K562 (cell line): Measurements from ENCODE around the gene CRIP3. TPM values are rescaled to one million over a fixed set of nuclear protein-coding genes. Genes with fewer than 3 reads are reported as not detected.

Experiments
- ATAC-seq: fragments of 200-7000 bp; cut with Tn5 transposase; 3 replicates; pipeline ENCODE4 v1.9.1; 2020; ENCODE audit warnings: moderate library complexity
- BruUV-seq: library from RNA; stranded (reverse); fragments of 400-500 nt; replicated peaks from 2 replicates; lab custom pipeline; 2021; lab: Mats Ljungman, UMichigan
- CTCF ChIA-PET: fragments of 300-600 bp; formaldehyde crosslinking; extraction: SDS; loops from one replicate; lab custom pipeline; 2021; ENCODE audit warnings: low intra/inter-chr PET ratio; lab: Yijun Ruan, JAX
- POLR2A ChIA-PET: fragments of 300-600, 350-650 bp; sonication (Branson Sonifier 250); formaldehyde crosslinking; extraction: SDS; loops from one replicate; lab custom pipeline; 2021; ENCODE audit warnings: antibody characterized with exemption, inconsistent platforms; lab: Yijun Ruan, JAX
- DNase-seq, 4 experiments: peaks; one replicate each; pipeline versions ENCODE4 v3.0.0 to v3.0.0-alpha.2; 2011 to 2018; ENCODE audit warnings: low spot score in 3 of 4, mixed read lengths in 3 of 4; ENCODE audit errors: extremely low read depth in 1 of 4
- FAIRE-seq: peaks from 2 replicates; lab custom pipeline; 2011; peaks lifted over from hg19 to GRCh38; lab: Jason Lieb, UNC
- H2AFZ ChIP-seq: 2 replicates; pipeline ENCODE4 v1.6.0; 2011; ENCODE audit warnings: low read depth, low read length, control low read depth, inconsistent platforms
- H3K27ac ChIP-seq: fragments of 200-600 bp; 3 replicates; pipeline ENCODE4 v1.8.0; 2011; ENCODE audit warnings: low read depth, mild to moderate bottlenecking, control low read depth, inconsistent platforms, low read length, moderate library complexity, mixed read lengths; ENCODE audit errors: extremely low read depth
- H3K27me3 ChIP-seq, 2 experiments: fragments of 300-600 bp in 1 of 2; 2 replicates in 1 of 2; 3 replicates in 1 of 2; pipeline versions ENCODE4 v1.6.0 to v1.8.0; 2011; ENCODE audit warnings: inconsistent platforms in 2 of 2, low read length in 2 of 2, mild to moderate bottlenecking in 1 of 2, mixed read lengths in 1 of 2, moderate library complexity in 1 of 2; ENCODE audit not compliant: control insufficient read depth in 2 of 2, insufficient read depth in 2 of 2
- H3K36me3 ChIP-seq: fragments of 300-600 bp; 3 replicates; pipeline ENCODE4 v1.8.0; 2011; ENCODE audit warnings: mild to moderate bottlenecking, low read length, inconsistent platforms; ENCODE audit not compliant: control insufficient read depth, insufficient read depth
- H3K4me1 ChIP-seq, 2 experiments: fragments of 200-600 bp in 1 of 2; replicated peaks in 1 of 2; 2 replicates in 1 of 2; 3 replicates in 1 of 2; pipeline versions ENCODE4 v1.5.1 to v1.8.0; 2011; ENCODE audit warnings: inconsistent platforms in 2 of 2, low read length in 2 of 2, mild to moderate bottlenecking in 1 of 2, mixed read lengths in 1 of 2, moderate library complexity in 1 of 2; ENCODE audit not compliant: control insufficient read depth in 2 of 2, insufficient read depth in 2 of 2
- H3K4me2 ChIP-seq: 2 replicates; pipeline ENCODE4 v1.6.1; 2011; ENCODE audit warnings: low read length, control low read depth, inconsistent platforms, mixed read lengths; ENCODE audit not compliant: insufficient read depth
- H3K4me3 ChIP-seq: fragments of 200-600 bp; sonication (generic), shearing (Covaris generic); 2 replicates; pipeline ENCODE4 v1.5.1; 2016; ENCODE audit warnings: control low read depth, inconsistent platforms
- H3K79me2 ChIP-seq: fragments of 200-600 bp; 3 replicates; pipeline ENCODE4 v1.8.0; 2011; ENCODE audit warnings: low read length, inconsistent platforms; ENCODE audit not compliant: control insufficient read depth, insufficient read depth
- H3K9ac ChIP-seq, 2 experiments: 2 replicates each; pipeline versions ENCODE4 v1.6.0 to v1.6.1; 2011; ENCODE audit warnings: low read depth in 2 of 2, low read length in 2 of 2, control low read depth in 1 of 2, inconsistent platforms in 1 of 2, mild to moderate bottlenecking in 1 of 2, mixed read lengths in 1 of 2; ENCODE audit not compliant: insufficient read depth in 1 of 2
- H3K9me1 ChIP-seq: one replicate; pipeline ENCODE4 v1.6.0; 2011; ENCODE audit warnings: inconsistent platforms, mild to moderate bottlenecking, low read length, moderate library complexity; ENCODE audit not compliant: control insufficient read depth, insufficient read depth
- H3K9me3 ChIP-seq: replicated peaks from 2 replicates; pipeline ENCODE4 v1.5.1; 2011; ENCODE audit warnings: low read depth, low read length, inconsistent platforms; ENCODE audit not compliant: control insufficient read depth, insufficient read depth
- H4K20me1 ChIP-seq: replicated peaks from 2 replicates; pipeline ENCODE4 v1.6.1; 2011; ENCODE audit warnings: low read length, inconsistent platforms, mixed read lengths; ENCODE audit not compliant: control insufficient read depth, insufficient read depth
- CUX1 ChIP-seq: fragments of 200-800 bp; sonication (Bioruptor generic); IDR thresholded peaks from 2 replicates; pipeline ENCODE4 v1.6.1; 2016; ENCODE audit warnings: missing genetic modification characterization, missing compliant biosample characterization
- ZNF583 ChIP-seq: fragments of 250-450 bp; sonication (Bioruptor Pico); IDR thresholded peaks from 2 replicates; pipeline ENCODE4 v1.4.0; 2020
- WGBS: fragments of 100-300 bp; shearing (Covaris generic); methylation state at CpG from one replicate; pipeline ENCODE4 v1.1.6; 2016; ENCODE audit warnings: low coverage, mixed read lengths; ENCODE audit not compliant: insufficient coverage; ENCODE audit errors: missing lambda C conversion rate; 5-methylcytosine and 5-hydroxymethylcytosine counted together
- in situ Hi-C: fragments of 300-500 bp; cut with MboI; formaldehyde crosslinking; loops from 4 replicates; pipeline ENCODE4 v1.15.0; 2018; ENCODE audit warnings: inconsistent platforms, mixed read lengths
- intact Hi-C: fragments of 100-400 bp; cut with micrococcal nuclease; formaldehyde crosslinking; loops from 2 replicates; pipeline ENCODE4 v1.14.2; 2022
- polyA plus RNA-seq, 8 experiments: library from polyadenylated mRNA; depleted of rRNA in 4 of 8; stranded (reverse) in 5 of 8; unstranded in 3 of 8; fragments of >200 nt; fragmentation: Nextera tagmentation in 2 of 8; fragmentation: Illumina TruSeq in 1 of 8; extraction: Ambion mirVana in 2 of 8; extraction: Trizol in 1 of 8; gene quantifications; 2 replicates each; pipeline versions ENCODE4 v1.2.1 to v1.2.3, GENCODE V29; 2011 to 2014; ENCODE audit warnings: inconsistent platforms in 1 of 8, missing spikeins in 1 of 8
- total RNA-seq, 7 experiments: library from RNA; depleted of rRNA in 6 of 7; stranded (reverse); fragments of >200 nt in 6 of 7; fragmentation: Illumina TruSeq in 2 of 7; extraction: Trizol in 2 of 7; gene quantifications; 2 replicates each; pipeline versions ENCODE4 v1.2.1 to v1.2.3, GENCODE V29; 2011 to 2021; ENCODE audit warnings: low replicate concordance in 1 of 7

The CRIP3 gene
- total and polyA plus RNA-seq, 9 of the 15 experiments (the other 6 are each of a cell fraction or from before 2014, with no cell fraction given) = 0.36 to 2.1 (median 0.87) TPM

DNA sequence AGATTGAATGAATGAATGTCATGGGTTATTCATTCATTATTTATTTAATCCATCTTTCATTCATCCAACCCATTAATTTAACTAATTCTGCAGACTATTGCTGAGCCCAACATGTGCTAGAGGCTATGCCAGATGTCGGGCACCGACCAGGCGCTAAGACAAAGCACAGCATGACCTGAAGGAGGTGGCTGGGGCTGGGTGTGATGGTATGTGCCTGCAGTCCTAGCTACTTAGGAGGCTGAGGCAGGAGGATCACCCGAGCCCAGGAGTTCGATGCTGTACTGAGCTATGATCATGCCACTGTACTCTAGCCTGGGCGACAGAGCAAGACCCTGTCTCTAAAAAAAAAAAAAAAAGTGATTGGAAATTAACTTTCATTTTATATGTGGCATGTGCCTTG lies 16.3 kb downstream of the CRIP3 start:
- TF ChIP-seq ZNF583 (CRISPR knock-in tag) (no peak), CUX1 (CRISPR knock-in tag) (no peak)
- Histone ChIP-seq H3K4me2 (no peak overlapping the region), H3K36me3 (no peaks in the 10 kb centered on the region), H3K4me3 (no peak overlapping the region), H3K4me1 (no peaks in the 10 kb centered on the region; a peak in 2 of 5 replicates), H3K9me3 (no peaks in the 10 kb centered on the region), H3K9me1 (no peaks in the 10 kb centered on the region), H3K27ac (no peak overlapping the region), H3K27me3 (peaks cover 15 to 21% of the 10 kb centered on the region in 2 experiments), H3K9ac (no peak overlapping the region), H3K79me2 (no peaks in the 10 kb centered on the region), H2AFZ (no peak overlapping the region), H4K20me1 (no peaks in the 10 kb centered on the region)
- POLR2A ChIA-PET = interaction anchor here (0.6 to 0.7 kb wide), 2 partner anchors 13 to 34 kb away, joined by 3 read pairs; no protein-coding TSS in a partner anchor
- 2% methylated on average over 6 of the region's 6 CpGs for WGBS
- CTCF ChIA-PET = no interaction called here
- intact Hi-C loops = no loop called here
- no peak for DNase-seq
- FAIRE-seq = no peak
- ATAC-seq = no peak
- BruUV-seq = no TSS peak
- in situ Hi-C loops = no loop called here
